ENCODE results near the gene RBM10. TPM values are rescaled to one million over a fixed set of nuclear protein-coding genes. Genes with fewer than 3 reads are reported as not detected.

RBM10 gene
- total RNA-seq, 4 donors from 2014 or later, result 25.3 to 38.4 (median 29.8) TPM

GRCh38 chrX:47185241-47185640, 40.2 kb downstream of the RBM10 start:
- Histone ChIP-seq H3K4me3 (no peak overlapping the region), H3K27me3 (no peaks in the 10 kb centered on the region), H3K36me3 (peaks cover 14 to 69% (median 62%) of the 10 kb centered on the region in 4 donors), H3K4me1 (peaks cover 0 to 2% (median under 1%) of the 10 kb centered on the region in 4 donors), H3K9me3 (no peaks in the 10 kb centered on the region), H3K27ac (replicated peaks in 1 of 4) (no peak overlapping the region)
- TF ChIP-seq POLR2A (IDR thresholded peaks at IDR 0.05; ENCODE audit: low read depth), result no peak
- TF ChIP-seq POLR2AphosphoS5 (IDR thresholded peaks at IDR 0.05), result no peak
- TF ChIP-seq, protein P1, sequence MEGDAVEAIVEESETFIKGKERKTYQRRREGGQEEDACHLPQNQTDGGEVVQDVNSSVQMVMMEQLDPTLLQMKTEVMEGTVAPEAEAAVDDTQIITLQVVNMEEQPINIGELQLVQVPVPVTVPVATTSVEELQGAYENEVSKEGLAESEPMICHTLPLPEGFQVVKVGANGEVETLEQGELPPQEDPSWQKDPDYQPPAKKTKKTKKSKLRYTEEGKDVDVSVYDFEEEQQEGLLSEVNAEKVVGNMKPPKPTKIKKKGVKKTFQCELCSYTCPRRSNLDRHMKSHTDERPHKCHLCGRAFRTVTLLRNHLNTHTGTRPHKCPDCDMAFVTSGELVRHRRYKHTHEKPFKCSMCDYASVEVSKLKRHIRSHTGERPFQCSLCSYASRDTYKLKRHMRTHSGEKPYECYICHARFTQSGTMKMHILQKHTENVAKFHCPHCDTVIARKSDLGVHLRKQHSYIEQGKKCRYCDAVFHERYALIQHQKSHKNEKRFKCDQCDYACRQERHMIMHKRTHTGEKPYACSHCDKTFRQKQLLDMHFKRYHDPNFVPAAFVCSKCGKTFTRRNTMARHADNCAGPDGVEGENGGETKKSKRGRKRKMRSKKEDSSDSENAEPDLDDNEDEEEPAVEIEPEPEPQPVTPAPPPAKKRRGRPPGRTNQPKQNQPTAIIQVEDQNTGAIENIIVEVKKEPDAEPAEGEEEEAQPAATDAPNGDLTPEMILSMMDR (IDR thresholded peaks at IDR 0.05), result no peak
- no peak for TF ChIP-seq EP300 (IDR thresholded peaks at IDR 0.05)
- DNase-seq (ENCODE audit: extremely low spot score), result no peak
- 88% methylated on average over 12 of the region's 17 CpGs for WGBS
- intact Hi-C loops (cut with DNase I), result no loop called here

- no peak for DNase-seq (ENCODE audit: extremely low spot score)
- no peak overlapping the region for H3K27ac ChIP-seq (replicated peaks in 1 of 4)
- TF ChIP-seq, protein P1 (IDR thresholded peaks at IDR 0.05), result no peak
- no peak for TF ChIP-seq EP300 (IDR thresholded peaks at IDR 0.05)
- no peak for TF ChIP-seq POLR2AphosphoS5 (IDR thresholded peaks at IDR 0.05)
- TF ChIP-seq POLR2A (IDR thresholded peaks at IDR 0.05; ENCODE audit: low read depth), result no peak
- no peaks in the 10 kb centered on the region for H3K27me3 ChIP-seq
- intact Hi-C loops (cut with DNase I), result no loop called here
- no peak overlapping the region for H3K4me3 ChIP-seq
- peaks cover 7 to 59% (median 53%) of the 10 kb centered on the region in 4 donors for H3K36me3 ChIP-seq
- 85% methylated on average over 25 of the region's 27 CpGs for WGBS
- H3K9me3 ChIP-seq, result no peaks in the 10 kb centered on the region
- peaks cover 0 to 10% (median 3%) of the 10 kb centered on the region in 4 donors for H3K4me1 ChIP-seq
These were observed 41.2 kb downstream of the RBM10 start for GRCh38 chrX:47186096-47186740.

DNA sequence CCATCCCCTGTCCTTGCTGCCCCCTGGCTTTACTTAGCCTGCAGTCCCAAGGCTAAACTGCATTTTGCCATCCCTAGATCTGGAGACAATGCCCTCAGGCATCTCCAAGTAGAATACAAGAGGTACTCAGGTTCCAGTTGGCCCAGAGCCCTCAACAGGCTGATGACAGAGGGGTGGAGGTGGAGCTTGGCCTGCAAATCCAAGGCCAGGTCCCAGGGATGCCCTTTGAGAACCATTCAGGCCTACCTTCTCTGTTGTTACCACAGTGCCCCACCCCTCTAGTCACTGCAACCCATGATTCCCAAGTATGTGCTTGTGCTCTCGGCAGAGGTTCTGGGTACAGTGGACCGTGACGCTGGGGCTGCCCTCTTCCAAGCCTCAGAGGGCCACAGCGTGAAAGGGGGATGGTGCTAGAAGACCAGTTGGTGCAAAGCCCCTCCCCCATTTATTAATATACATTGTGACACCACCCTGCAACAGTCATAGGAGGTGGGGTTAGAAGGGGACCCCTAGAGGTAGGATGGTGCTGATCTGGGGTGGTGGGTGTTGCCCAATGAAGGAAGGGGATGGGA, 42.2 kb downstream of the RBM10 start:
- Histone ChIP-seq H3K36me3 (peaks cover 3 to 50% (median 43%) of the 10 kb centered on the region in 4 donors), H3K4me1 (peaks cover 3 to 19% (median 11%) of the 10 kb centered on the region in 4 donors), H3K27me3 (no peaks in the 10 kb centered on the region), H3K4me3 (no peak overlapping the region), H3K27ac (replicated peaks in 1 of 4) (no peak overlapping the region), H3K9me3 (no peaks in the 10 kb centered on the region)
- DNase-seq (ENCODE audit: extremely low spot score), result no peak
- no peak for TF ChIP-seq POLR2AphosphoS5 (IDR thresholded peaks at IDR 0.05)
- no peak for TF ChIP-seq POLR2A (IDR thresholded peaks at IDR 0.05; ENCODE audit: low read depth)
- TF ChIP-seq EP300 (IDR thresholded peaks at IDR 0.05), result no peak
- TF ChIP-seq, protein P1 (IDR thresholded peaks at IDR 0.05), result no peak
- WGBS, result 87% methylated on average over 4 of the region's 4 CpGs
- intact Hi-C loops (cut with DNase I), result no loop called here

- intact Hi-C loops (cut with DNase I), result loop anchor here (10.0 kb wide), 1 partner anchor 835 kb away; no protein-coding TSS in a partner anchor
- no peak for DNase-seq (ENCODE audit: extremely low spot score)
These were observed 44.9 kb downstream of the RBM10 start for GRCh38 chrX:47189906-47190305.

More at GRCh38 chrX:47189906-47190305, 44.9 kb downstream of the RBM10 start:
- Histone ChIP-seq H3K27ac (replicated peaks in 1 of 4) (no peak overlapping the region), H3K27me3 (no peaks in the 10 kb centered on the region), H3K36me3 (peaks cover 0 to 24% (median 21%) of the 10 kb centered on the region in 4 donors), H3K4me1 (peaks cover 15 to 34% (median 19%) of the 10 kb centered on the region in 4 donors), H3K4me3 (no peak overlapping the region), H3K9me3 (no peaks in the 10 kb centered on the region)
- TF ChIP-seq, protein P1 (IDR thresholded peaks at IDR 0.05), result no peak
- TF ChIP-seq EP300 (IDR thresholded peaks at IDR 0.05) (no peak), POLR2A (IDR thresholded peaks at IDR 0.05; ENCODE audit: low read depth) (no peak), POLR2AphosphoS5 (IDR thresholded peaks at IDR 0.05) (no peak)
- WGBS, result 55% methylated on average over 15 of the region's 19 CpGs
